Daoy (cell line): Measurements from ENCODE around the gene PPP1R1C. TPM values are rescaled to one million over a fixed set of nuclear protein-coding genes. Genes with fewer than 3 reads are reported as not detected.
"Not testable (repeated sequence)": the region's sequence is repeated elsewhere in the genome, so short reads cannot be mapped to it uniquely, and the experiment has no call there.

ENCODE experiments used
- DNase-seq: peaks from one replicate; pipeline ENCODE4 v3.0.0-alpha.2; 2015; ENCODE audit warnings: low read depth
- total RNA-seq: library from RNA; depleted of rRNA; stranded (reverse); fragments of >200 nt; shearing (Covaris generic); gene quantifications from 2 replicates; pipeline ENCODE4 v1.2.3, GENCODE V29; 2014

Gene PPP1R1C
- total RNA-seq, 1 experiment from 2014 or later: 1.7 TPM

- no peak for DNase-seq
Measured at GRCh38 chr2:182014284-182014683, 28.6 kb downstream of the PPP1R1C start.

GRCh38 chr2:182015334-182016109 lies 29.9 kb downstream of the PPP1R1C start:
- DNase-seq: peak; percentile 77

GRCh38 chr2:182018218-182018617 lies 32.6 kb downstream of the PPP1R1C start:
- DNase-seq: no peak

GRCh38 chr2:182019731-182020130 lies 34.1 kb downstream of the PPP1R1C start:
- DNase-seq: no peak

GRCh38 chr2:182020286-182021070 lies 34.8 kb downstream of the PPP1R1C start:
- peak; percentile 5 for DNase-seq

GRCh38 chr2:182023235-182023634 lies 37.6 kb downstream of the PPP1R1C start:
- no peak for DNase-seq

- not testable (repeated sequence) for DNase-seq
Measured at GRCh38 chr2:182030875-182031274, 45.2 kb downstream of the PPP1R1C start.

- no peak for DNase-seq
Measured at GRCh38 chr2:182031956-182032355, 46.3 kb downstream of the PPP1R1C start.

GRCh38 chr2:182033449-182033848 lies 47.8 kb downstream of the PPP1R1C start:
- DNase-seq: no peak

GRCh38 chr2:182038576-182038975 lies 52.9 kb downstream of the PPP1R1C start:
- peak; percentile 50 for DNase-seq

GRCh38 chr2:182043021-182043420 lies 57.4 kb downstream of the PPP1R1C start:
- DNase-seq: no peak

- no peak for DNase-seq
Measured at GRCh38 chr2:182043861-182044260, 58.2 kb downstream of the PPP1R1C start.

GRCh38 chr2:182047544-182047943 lies 61.9 kb downstream of the PPP1R1C start:
- no peak for DNase-seq

GRCh38 chr2:182048088-182048487 lies 62.4 kb downstream of the PPP1R1C start:
- no peak for DNase-seq

- no peak for DNase-seq
Measured at GRCh38 chr2:182048621-182049020, 63.0 kb downstream of the PPP1R1C start.

- no peak for DNase-seq
Measured at GRCh38 chr2:182049372-182050148, 63.9 kb downstream of the PPP1R1C start.

GRCh38 chr2:182050333-182051135 lies 64.9 kb downstream of the PPP1R1C start:
- no peak for DNase-seq

GRCh38 chr2:182055993-182056392 lies 70.3 kb downstream of the PPP1R1C start:
- no peak for DNase-seq

GRCh38 chr2:182057002-182057401 lies 71.3 kb downstream of the PPP1R1C start:
- no peak for DNase-seq

GRCh38 chr2:182058056-182058455 lies 72.4 kb downstream of the PPP1R1C start:
- DNase-seq: no peak

GRCh38 chr2:182061739-182062138 lies 76.1 kb downstream of the PPP1R1C start:
- DNase-seq: no peak
